ENCODE results near the gene STK35. TPM values are rescaled to one million over a fixed set of nuclear protein-coding genes. Genes with fewer than 3 reads are reported as not detected.

The STK35 gene
- total RNA-seq, 1 experiment from 2014 or later, result 38.4 TPM

DNA sequence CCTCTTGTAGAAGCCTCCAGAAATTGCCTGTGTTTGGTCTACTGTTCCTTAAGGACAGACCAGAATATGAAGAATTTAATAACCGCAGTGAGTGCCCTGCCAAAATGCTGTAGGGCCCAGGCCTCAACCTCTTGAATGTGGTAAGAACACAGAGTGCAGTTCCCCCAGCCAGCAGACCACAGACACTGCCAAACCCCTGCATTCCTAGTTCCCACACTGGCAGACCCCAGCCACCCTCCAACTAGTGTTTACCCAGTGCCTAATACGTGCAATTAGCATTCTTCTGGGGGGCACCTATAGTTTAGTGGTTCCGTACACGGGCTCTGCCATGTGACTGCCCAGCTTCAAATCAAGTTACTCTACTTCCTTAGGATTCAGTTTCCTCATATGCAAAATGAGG lies 51.7 kb downstream of the STK35 start:
- BruUV-seq (replicated peaks), result no TSS peak
- DNase-seq, result no peak
- Histone ChIP-seq H4K20me1 (ENCODE audit: low read length) (no peaks in the 10 kb centered on the region), H3K27ac (ENCODE audit: low read length) (no peak overlapping the region), H3F3A (ENCODE audit: low read length, unreplicated experiment) (no peaks in the 10 kb centered on the region), H3K36me3 (ENCODE audit: low read depth, low read length) (no peaks in the 10 kb centered on the region), H3K27me3 (ENCODE audit: low read length) (no peaks in the 10 kb centered on the region), H3K4me2 (ENCODE audit: low read length) (no peak overlapping the region), H3K9me2 (replicated peaks; ENCODE audit: low read length) (no peaks in the 10 kb centered on the region), H3K4me1 (ENCODE audit: insufficient read depth, low read length) (peaks cover 16% of the 10 kb centered on the region), H2AFZ (ENCODE audit: low read length) (no peak overlapping the region), H3K9ac (ENCODE audit: low read length) (no peak overlapping the region), H3K79me2 (ENCODE audit: low read length) (no peaks in the 10 kb centered on the region), H3K4me3 (ENCODE audit: low read length) (no peak overlapping the region), H3K9me3 (ENCODE audit: low read length) (no peaks in the 10 kb centered on the region)
- intact Hi-C loops (cut with micrococcal nuclease), result loop anchor here (5.0 kb wide), 1 partner anchor 46 kb away; no protein-coding TSS in a partner anchor
- CTCF ChIA-PET, result no interaction called here
- POLR2A ChIA-PET (ENCODE audit: unreplicated experiment), result no interaction called here
- no peak for TF ChIP-seq EZH2phosphoT487 (IDR thresholded peaks at IDR 0.05; ENCODE audit: borderline replicate concordance, low read length)
- TF ChIP-seq EZH2 (IDR thresholded peaks at IDR 0.05; ENCODE audit: low read length, unreplicated experiment), result no peak
- TF ChIP-seq, protein P1, sequence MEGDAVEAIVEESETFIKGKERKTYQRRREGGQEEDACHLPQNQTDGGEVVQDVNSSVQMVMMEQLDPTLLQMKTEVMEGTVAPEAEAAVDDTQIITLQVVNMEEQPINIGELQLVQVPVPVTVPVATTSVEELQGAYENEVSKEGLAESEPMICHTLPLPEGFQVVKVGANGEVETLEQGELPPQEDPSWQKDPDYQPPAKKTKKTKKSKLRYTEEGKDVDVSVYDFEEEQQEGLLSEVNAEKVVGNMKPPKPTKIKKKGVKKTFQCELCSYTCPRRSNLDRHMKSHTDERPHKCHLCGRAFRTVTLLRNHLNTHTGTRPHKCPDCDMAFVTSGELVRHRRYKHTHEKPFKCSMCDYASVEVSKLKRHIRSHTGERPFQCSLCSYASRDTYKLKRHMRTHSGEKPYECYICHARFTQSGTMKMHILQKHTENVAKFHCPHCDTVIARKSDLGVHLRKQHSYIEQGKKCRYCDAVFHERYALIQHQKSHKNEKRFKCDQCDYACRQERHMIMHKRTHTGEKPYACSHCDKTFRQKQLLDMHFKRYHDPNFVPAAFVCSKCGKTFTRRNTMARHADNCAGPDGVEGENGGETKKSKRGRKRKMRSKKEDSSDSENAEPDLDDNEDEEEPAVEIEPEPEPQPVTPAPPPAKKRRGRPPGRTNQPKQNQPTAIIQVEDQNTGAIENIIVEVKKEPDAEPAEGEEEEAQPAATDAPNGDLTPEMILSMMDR (conservative IDR thresholded peaks at IDR 0.05; ENCODE audit: low read depth, low read length), result no peak
- ATAC-seq, result no peak

GRCh38 chr20:2156224-2156623 lies 54.6 kb downstream of the STK35 start:
- ATAC-seq (no peak), DNase-seq (no peak)
- Histone ChIP-seq H3K36me3 (ENCODE audit: low read depth, low read length) (no peaks in the 10 kb centered on the region), H3K9me2 (replicated peaks; ENCODE audit: low read length) (no peaks in the 10 kb centered on the region), H3K4me3 (ENCODE audit: low read length) (no peak overlapping the region), H3K9me3 (ENCODE audit: low read length) (no peaks in the 10 kb centered on the region), H3K27me3 (ENCODE audit: low read length) (no peaks in the 10 kb centered on the region), H3K9ac (ENCODE audit: low read length) (no peak overlapping the region), H3K27ac (ENCODE audit: low read length) (no peak overlapping the region), H3K4me1 (ENCODE audit: insufficient read depth, low read length) (peaks cover 12% of the 10 kb centered on the region), H3K79me2 (ENCODE audit: low read length) (no peaks in the 10 kb centered on the region), H3F3A (ENCODE audit: low read length, unreplicated experiment) (no peaks in the 10 kb centered on the region), H4K20me1 (ENCODE audit: low read length) (no peaks in the 10 kb centered on the region), H2AFZ (ENCODE audit: low read length) (no peak overlapping the region), H3K4me2 (ENCODE audit: low read length) (no peak overlapping the region)
- intact Hi-C loops (cut with micrococcal nuclease), result no loop called here
- TF ChIP-seq, protein P1 (conservative IDR thresholded peaks at IDR 0.05; ENCODE audit: low read depth, low read length), result no peak
- no peak for TF ChIP-seq EZH2phosphoT487 (IDR thresholded peaks at IDR 0.05; ENCODE audit: borderline replicate concordance, low read length)
- TF ChIP-seq EZH2 (IDR thresholded peaks at IDR 0.05; ENCODE audit: low read length, unreplicated experiment), result no peak
- BruUV-seq (replicated peaks), result no TSS peak
- ChIA-PET CTCF (no interaction called here), POLR2A (ENCODE audit: unreplicated experiment) (interaction anchor here (0.6 kb wide), 1 partner anchor 127 kb away, joined by 5 read pairs; no protein-coding TSS in a partner anchor)

GRCh38 chr20:2156666-2157624 lies 55.3 kb downstream of the STK35 start:
- Histone ChIP-seq H3K79me2 (ENCODE audit: low read length) (no peaks in the 10 kb centered on the region), H3K9me2 (replicated peaks; ENCODE audit: low read length) (no peaks in the 10 kb centered on the region), H3K4me2 (ENCODE audit: low read length) (no peak overlapping the region), H3K4me3 (ENCODE audit: low read length) (no peak overlapping the region), H3F3A (ENCODE audit: low read length, unreplicated experiment) (no peaks in the 10 kb centered on the region), H3K36me3 (ENCODE audit: low read depth, low read length) (no peaks in the 10 kb centered on the region), H3K27me3 (ENCODE audit: low read length) (no peaks in the 10 kb centered on the region), H3K9ac (ENCODE audit: low read length) (no peak overlapping the region), H3K9me3 (ENCODE audit: low read length) (no peaks in the 10 kb centered on the region), H3K27ac (ENCODE audit: low read length) (no peak overlapping the region), H4K20me1 (ENCODE audit: low read length) (no peaks in the 10 kb centered on the region), H3K4me1 (ENCODE audit: insufficient read depth, low read length) (peaks cover 5% of the 10 kb centered on the region), H2AFZ (ENCODE audit: low read length) (no peak overlapping the region)
- BruUV-seq (replicated peaks), result no TSS peak
- ChIA-PET CTCF (no interaction called here), POLR2A (ENCODE audit: unreplicated experiment) (no interaction called here)
- no peak for DNase-seq
- intact Hi-C loops (cut with micrococcal nuclease), result no loop called here
- ATAC-seq, result no peak
- TF ChIP-seq, protein P1 (conservative IDR thresholded peaks at IDR 0.05; ENCODE audit: low read depth, low read length), result no peak
- TF ChIP-seq EZH2phosphoT487 (IDR thresholded peaks at IDR 0.05; ENCODE audit: borderline replicate concordance, low read length) (no peak), EZH2 (IDR thresholded peaks at IDR 0.05; ENCODE audit: low read length, unreplicated experiment) (no peak)
